GM18867 (cell line): Measurements from ENCODE around the gene TMPRSS13.

Source experiments
- ATAC-seq: cut with Tn5 transposase; IDR thresholded peaks from one replicate; pipeline ENCODE4 v1.9.1; 2021; ENCODE audit warnings: mild to moderate bottlenecking, moderate library complexity; ENCODE audit not compliant: unreplicated experiment

Gene TMPRSS13

GRCh38 chr11:117914398-117914761 lies 14.8 kb downstream of the TMPRSS13 start:
- no peak for ATAC-seq

GRCh38 chr11:117913736-117914397 lies 15.3 kb downstream of the TMPRSS13 start:
- ATAC-seq, result no peak

- no peak for ATAC-seq
Measured at GRCh38 chr11:117912497-117912896, 16.7 kb downstream of the TMPRSS13 start.

- no peak for ATAC-seq
Measured at GRCh38 chr11:117911694-117912093, 17.5 kb downstream of the TMPRSS13 start.

GRCh38 chr11:117910941-117911655 lies 18.1 kb downstream of the TMPRSS13 start:
- ATAC-seq, result no peak

GRCh38 chr11:117910525-117910924 lies 18.7 kb downstream of the TMPRSS13 start:
- ATAC-seq, result no peak

- no peak for ATAC-seq
Measured at GRCh38 chr11:117909611-117910382, 19.4 kb downstream of the TMPRSS13 start.

- ATAC-seq, result no peak
Measured at GRCh38 chr11:117908959-117909610, 20.1 kb downstream of the TMPRSS13 start.

GRCh38 chr11:117908109-117908895 lies 20.9 kb downstream of the TMPRSS13 start:
- no peak for ATAC-seq

GRCh38 chr11:117907276-117908108 lies 21.7 kb downstream of the TMPRSS13 start:
- ATAC-seq, result peak; percentile 76

GRCh38 chr11:117906710-117907109 lies 22.5 kb downstream of the TMPRSS13 start:
- ATAC-seq, result no peak

- no peak for ATAC-seq
Measured at GRCh38 chr11:117906126-117906525, 23.1 kb downstream of the TMPRSS13 start.

GRCh38 chr11:117905524-117905923 lies 23.7 kb downstream of the TMPRSS13 start:
- ATAC-seq, result no peak

- ATAC-seq, result no peak
Measured at GRCh38 chr11:117903505-117904382, 25.5 kb downstream of the TMPRSS13 start.

- ATAC-seq, result no peak
Measured at GRCh38 chr11:117902001-117902845, 27.0 kb downstream of the TMPRSS13 start.

- ATAC-seq, result no peak
Measured at GRCh38 chr11:117901601-117902000, 27.6 kb downstream of the TMPRSS13 start.

GRCh38 chr11:117900720-117901440 lies 28.3 kb downstream of the TMPRSS13 start:
- ATAC-seq, result no peak
